Mammary epithelial cell (primary cell): ENCODE measurements around the gene RAPSN.

Source experiments
- CTCF ChIP-seq, 2 donors: IDR thresholded peaks in 1 of 2; conservative IDR thresholded peaks in 1 of 2; 2 replicates each; pipeline ENCODE4 v1.5.1; 2011 to 2012; ENCODE audit warnings: inconsistent platforms in 2 of 2, low read length in 2 of 2, mild to moderate bottlenecking in 2 of 2, control low read depth in 1 of 2, low read depth in 1 of 2; ENCODE audit not compliant: insufficient read depth in 1 of 2; ENCODE audit errors: extremely low read depth in 1 of 2
- EZH2 ChIP-seq: IDR thresholded peaks from 2 replicates; pipeline ENCODE4 v1.6.1; 2012; ENCODE audit warnings: low read length, inconsistent platforms, borderline replicate concordance

GRCh38 chr11:47399860-47400767, 48.8 kb downstream of the RAPSN start:
- TF ChIP-seq CTCF (conservative IDR thresholded peaks at IDR 0.05 in 1 of 2, IDR thresholded peaks at IDR 0.05 in 1 of 2; ENCODE audit: extremely low read depth in 1 of 2, insufficient read depth in 1 of 2, low read depth in 1 of 2, low read length in 2 of 2) (no peak), EZH2 (no peak)
